ENCODE data around the gene IGSF6. TPM values are rescaled to one million over a fixed set of nuclear protein-coding genes. Genes with fewer than 3 reads are reported as not detected.
A peak's percentile ranks its signal among the peaks of the same experiment; 100 is the strongest.

The IGSF6 gene
- total RNA-seq, 4 donors from 2014 or later, result 1.0 to 4.3 (median 1.3) TPM

GRCh38 chr16:21600031-21600773 lies 52.2 kb downstream of the IGSF6 start:
- H3K27ac ChIP-seq, result peak overlapping the region; percentile 99
- peak in 1 of 2 donors; percentile 65 for DNase-seq (ENCODE audit: low spot score in 2 of 2)
- no peaks in the 10 kb centered on the region for H3K36me3 ChIP-seq
- peaks cover 52% of the 10 kb centered on the region for H3K4me1 ChIP-seq
- H3K27me3 ChIP-seq, result no peaks in the 10 kb centered on the region
- under 1% methylated on average over 39 of the region's 52 CpGs for WGBS
- peak overlapping the region; percentile 100 for H3K4me3 ChIP-seq
- TF ChIP-seq POLR2A (IDR thresholded peaks at IDR 0.05) (no peak), POLR2AphosphoS5 (IDR thresholded peaks at IDR 0.05) (no peak), CTCF (IDR thresholded peaks at IDR 0.05) (no peak), EP300 (IDR thresholded peaks at IDR 0.05) (no peak)
- H3K9me3 ChIP-seq, result no peaks in the 10 kb centered on the region

GRCh38 chr16:21599122-21600030 lies 53.0 kb downstream of the IGSF6 start, which contains the start of gene METTL9:
Gene METTL9, plus strand, starts transcription at chr16:21599577. Its CDS starts 157 bp downstream, at chr16:21599734.
- peaks cover 45% of the 10 kb centered on the region for H3K4me1 ChIP-seq
- H3K9me3 ChIP-seq, result no peaks in the 10 kb centered on the region
- H3K27ac ChIP-seq, result peak within 1 kb of the TSS; percentile 99
- TF ChIP-seq POLR2AphosphoS5 (IDR thresholded peaks at IDR 0.05) (peak in 2 of 3 donors; percentile 52 to 94), CTCF (IDR thresholded peaks at IDR 0.05) (peak in 1 of 2 donors; percentile 6), POLR2A (IDR thresholded peaks at IDR 0.05) (peak; percentile 12 to 72), EP300 (IDR thresholded peaks at IDR 0.05) (no peak)
- peak; percentile 95 to 97 for DNase-seq (ENCODE audit: low spot score in 2 of 2)
- peak within 1 kb of the TSS; percentile 100 for H3K4me3 ChIP-seq
- no peaks in the 10 kb centered on the region for H3K36me3 ChIP-seq
- H3K27me3 ChIP-seq, result no peaks in the 10 kb centered on the region
- WGBS, result under 1% methylated on average over 34 of the region's 100 CpGs

- TF ChIP-seq POLR2A (IDR thresholded peaks at IDR 0.05), result no peak
- 7% methylated on average over 8 of the region's 13 CpGs for WGBS
- Histone ChIP-seq H3K27ac (peak overlapping the region; percentile 99), H3K36me3 (no peaks in the 10 kb centered on the region), H3K4me3 (peak overlapping the region; percentile 100), H3K4me1 (peaks cover 39% of the 10 kb centered on the region), H3K9me3 (no peaks in the 10 kb centered on the region), H3K27me3 (no peaks in the 10 kb centered on the region)
- DNase-seq (ENCODE audit: low spot score in 2 of 2), result no peak
Measured at GRCh38 chr16:21598701-21599121, 53.7 kb downstream of the IGSF6 start.

GRCh38 chr16:21598206-21598605 lies 54.2 kb downstream of the IGSF6 start:
- WGBS, result 89% methylated on average over 12 of the region's 12 CpGs
- no peaks in the 10 kb centered on the region for H3K9me3 ChIP-seq
- TF ChIP-seq CTCF (IDR thresholded peaks at IDR 0.05) (no peak), POLR2A (IDR thresholded peaks at IDR 0.05) (no peak), POLR2AphosphoS5 (IDR thresholded peaks at IDR 0.05) (no peak), EP300 (IDR thresholded peaks at IDR 0.05) (no peak)

GRCh38 chr16:21597561-21598030 lies 54.8 kb downstream of the IGSF6 start:
- no peak for DNase-seq (ENCODE audit: low spot score in 2 of 2)
- Histone ChIP-seq H3K36me3 (no peaks in the 10 kb centered on the region), H3K27me3 (no peaks in the 10 kb centered on the region), H3K27ac (no peak overlapping the region), H3K4me3 (no peak overlapping the region), H3K9me3 (no peaks in the 10 kb centered on the region), H3K4me1 (peaks cover 30% of the 10 kb centered on the region)
- no peak for TF ChIP-seq POLR2A (IDR thresholded peaks at IDR 0.05)
- TF ChIP-seq POLR2AphosphoS5 (IDR thresholded peaks at IDR 0.05), result no peak
- TF ChIP-seq CTCF (IDR thresholded peaks at IDR 0.05), result no peak
- TF ChIP-seq EP300 (IDR thresholded peaks at IDR 0.05), result no peak
- WGBS, result 71% methylated on average over 2 of the region's 2 CpGs

More at GRCh38 chr16:21598206-21598605, 54.2 kb downstream of the IGSF6 start:
- Histone ChIP-seq H3K4me3 (peak overlapping the region; percentile 100), H3K27ac (peak overlapping the region; percentile 99), H3K36me3 (no peaks in the 10 kb centered on the region), H3K4me1 (peaks cover 34% of the 10 kb centered on the region), H3K27me3 (no peaks in the 10 kb centered on the region)
- DNase-seq (ENCODE audit: low spot score in 2 of 2), result no peak

Measured in suprapubic skin (tissue), 4 donors.